Measurements from ENCODE around the gene DPP8. TPM values are rescaled to one million over a fixed set of nuclear protein-coding genes. Genes with fewer than 3 reads are reported as not detected.

The DPP8 gene
- total RNA-seq (2022; extraction: Qiagen RNA extraction), result 21.8 to 32.3 TPM (median 29.0 TPM) in 5 replicates

GRCh38 chr15:65516997-65517865 lies at the start of gene DPP8:
DPP8 (minus strand) TSS chr15:65517689; CDS start chr15:65512553, 5,136 bp downstream.

GRCh38 chr15:65530318-65531111 lies 13.0 kb upstream of the DPP8 start, which contains the start of gene HACD3:
HACD3 (plus strand) TSS chr15:65530463; CDS start chr15:65530632, 169 bp downstream.

Other genes with a start within 250 kb of the DPP8 start
- 9.6 to 12.7 TPM (median 11.1 TPM) in 5 replicates for gene PARP16, start 230.8 kb downstream of the DPP8 start, total RNA-seq (2022; extraction: Qiagen RNA extraction)
- gene RNU5A-1, start 221.6 kb downstream of the DPP8 start, total RNA-seq (2022; extraction: Qiagen RNA extraction), result not detected in 5 replicates
- not detected in 5 replicates for gene RNU5B-1, start 213.0 kb downstream of the DPP8 start, total RNA-seq (2022; extraction: Qiagen RNA extraction)
- 0.06 to 0.22 TPM (median 0.19 TPM) in 5 replicates for gene IGDCC3, start 139.7 kb downstream of the DPP8 start, total RNA-seq (2022; extraction: Qiagen RNA extraction)
- gene IGDCC4, start 94.7 kb downstream of the DPP8 start, total RNA-seq (2022; extraction: Qiagen RNA extraction), result 1.4 to 3.0 TPM (median 2.2 TPM) in 5 replicates
- gene HACD3, start 12.8 kb upstream of the DPP8 start, total RNA-seq (2022; extraction: Qiagen RNA extraction), result 128 to 160 TPM (median 149 TPM) in 5 replicates
- gene INTS14, start 93.4 kb upstream of the DPP8 start, total RNA-seq (2022; extraction: Qiagen RNA extraction), result 41.4 to 44.0 TPM (median 43.7 TPM) in 5 replicates
- gene SLC24A1, start 104.2 kb upstream of the DPP8 start, total RNA-seq (2022; extraction: Qiagen RNA extraction), result 3.4 to 6.0 TPM (median 4.6 TPM) in 5 replicates